Keratinocyte (primary cell): ENCODE results near the gene UGGT2. TPM values are rescaled to one million over a fixed set of nuclear protein-coding genes. Genes with fewer than 3 reads are reported as not detected.

Experiments used
- DNase-seq: peaks from one replicate; pipeline ENCODE4 v3.0.0-alpha.2; 2011; ENCODE audit warnings: low read depth, missing footprints, low spot score
- FAIRE-seq: peaks from 2 replicates; lab custom pipeline; 2011; peaks lifted over from hg19 to GRCh38; lab: Jason Lieb, UNC
- H2AFZ ChIP-seq: 2 replicates; pipeline ENCODE4 v1.6.0; 2012; ENCODE audit warnings: low read length, control low read depth, inconsistent platforms; ENCODE audit not compliant: control insufficient read depth
- H3K27ac ChIP-seq: 2 replicates; pipeline ENCODE4 v1.5.1; 2011; ENCODE audit warnings: low read length; ENCODE audit not compliant: control insufficient read depth, insufficient read depth
- H3K27me3 ChIP-seq: 3 replicates; pipeline ENCODE4 v1.6.0; 2011; ENCODE audit warnings: low read length; ENCODE audit not compliant: control insufficient read depth, insufficient read depth; ENCODE audit errors: extremely low read depth
- H3K36me3 ChIP-seq, 2 experiments: 2 replicates in 1 of 2; 3 replicates in 1 of 2; pipeline ENCODE4 v1.5.1; 2011; ENCODE audit warnings: low read length in 2 of 2, mild to moderate bottlenecking in 1 of 2; ENCODE audit not compliant: control insufficient read depth in 2 of 2, insufficient read depth in 2 of 2; ENCODE audit errors: extremely low read depth in 1 of 2
- H3K4me1 ChIP-seq: 3 replicates; pipeline ENCODE4 v1.5.1; 2011; ENCODE audit warnings: low read length; ENCODE audit not compliant: control insufficient read depth, insufficient read depth; ENCODE audit errors: extremely low read depth
- H3K4me2 ChIP-seq: 3 replicates; pipeline ENCODE4 v1.6.0; 2011; ENCODE audit warnings: low read depth, low read length; ENCODE audit not compliant: control insufficient read depth, insufficient read depth; ENCODE audit errors: extremely low read depth
- H3K4me3 ChIP-seq, 3 experiments: fragments of 200-600 bp in 1 of 3; sonication (generic) in 1 of 3; 2 replicates in 2 of 3; 3 replicates in 1 of 3; pipeline ENCODE4 v1.5.1; 2011 to 2016; ENCODE audit warnings: low read length in 3 of 3, mild to moderate bottlenecking in 3 of 3, control low read depth in 2 of 3, inconsistent platforms in 1 of 3, low read depth in 1 of 3, mixed read lengths in 1 of 3, mixed run types in 1 of 3, moderate library complexity in 1 of 3; ENCODE audit not compliant: control insufficient read depth in 2 of 3, insufficient read depth in 2 of 3; ENCODE audit errors: extremely low read depth in 1 of 3
- H3K79me2 ChIP-seq: 2 replicates; pipeline ENCODE4 v1.6.0; 2012; ENCODE audit warnings: low read length; ENCODE audit not compliant: control insufficient read depth, insufficient read depth
- H3K9ac ChIP-seq: 3 replicates; pipeline ENCODE4 v1.6.0; 2011; ENCODE audit warnings: low read length; ENCODE audit not compliant: control insufficient read depth, insufficient read depth; ENCODE audit errors: extremely low read depth
- H3K9me1 ChIP-seq: 3 replicates; pipeline ENCODE4 v1.6.0; 2011; ENCODE audit warnings: low read length; ENCODE audit not compliant: control insufficient read depth, insufficient read depth; ENCODE audit errors: extremely low read depth
- H3K9me3 ChIP-seq: 2 replicates; pipeline ENCODE4 v1.5.1; 2012; ENCODE audit warnings: low read depth, low read length; ENCODE audit not compliant: control insufficient read depth
- H4K20me1 ChIP-seq: 3 replicates; pipeline ENCODE4 v1.6.0; 2011; ENCODE audit warnings: low read length; ENCODE audit not compliant: control insufficient read depth, insufficient read depth; ENCODE audit errors: extremely low read depth
- CTCF ChIP-seq, 3 experiments: IDR thresholded peaks in 1 of 3; conservative IDR thresholded peaks in 1 of 3; optimal IDR thresholded peaks in 1 of 3; 2 replicates in 2 of 3; 3 replicates in 1 of 3; pipeline versions ENCODE3 to v1.5.1; 2011; ENCODE audit warnings: low read length in 3 of 3, mild to moderate bottlenecking in 3 of 3, moderate library complexity in 2 of 3, control low read depth in 1 of 3, inconsistent platforms in 1 of 3; ENCODE audit not compliant: insufficient read depth in 2 of 3; ENCODE audit errors: extremely low read depth in 1 of 3
- EZH2 ChIP-seq: IDR thresholded peaks from one replicate; pipeline ENCODE4 v1.6.1; 2012; ENCODE audit warnings: inconsistent platforms, mild to moderate bottlenecking, low read length, moderate library complexity
- dilution Hi-C: fragments of 300-500 bp; cut with MboI; formaldehyde crosslinking; loops from one replicate; pipeline ENCODE4 v1.7.0; 2020; ENCODE audit warnings: low sequenced_read_pairs; ENCODE audit not compliant: extremely low pct_ligation_motif_present
- polyA plus RNA-seq, 5 experiments: library from polyadenylated mRNA; depleted of rRNA in 3 of 5; stranded (reverse) in 3 of 5; stranded (forward) in 1 of 5; unstranded in 1 of 5; fragments of >200 nt; gene quantifications; 1 replicate in 1 of 5; 2 replicates in 3 of 5; 3 replicates in 1 of 5; pipeline versions ENCODE4 v1.2.1 to v1.2.3, GENCODE V29; 2011 to 2012; ENCODE audit warnings: missing spikeins in 2 of 5, low read depth in 1 of 5, low replicate concordance in 1 of 5

Gene UGGT2
- polyA plus RNA-seq, 1 donor (not counting 4 experiments of a cell fraction or from before 2014, with no cell fraction given) = 12.5 TPM

GRCh38 chr13:96041326-96042110, 11.7 kb downstream of the UGGT2 start:
- DNase-seq = no peak
- Histone ChIP-seq H3K4me1 (no peaks in the 10 kb centered on the region), H3K79me2 (peaks cover 48% of the 10 kb centered on the region), H3K27ac (no peak overlapping the region), H2AFZ (no peak overlapping the region), H3K27me3 (no peaks in the 10 kb centered on the region), H4K20me1 (no peaks in the 10 kb centered on the region), H3K4me2 (no peak overlapping the region), H3K36me3 (no peaks in the 10 kb centered on the region), H3K9ac (no peak overlapping the region), H3K9me3 (peaks cover 2% of the 10 kb centered on the region), H3K9me1 (no peaks in the 10 kb centered on the region), H3K4me3 (no peak overlapping the region)
- FAIRE-seq = no peak
- TF ChIP-seq CTCF (optimal IDR thresholded peaks at IDR 0.05 in 1 of 3, IDR thresholded peaks at IDR 0.05 in 1 of 3, conservative IDR thresholded peaks at IDR 0.05 in 1 of 3; ENCODE audit: extremely low read depth in 1 of 3, insufficient read depth in 2 of 3, low read length in 3 of 3) (no peak), EZH2 (no peak)
- dilution Hi-C loops = no loop called here

GRCh38 chr13:96036515-96036914, 16.7 kb downstream of the UGGT2 start:
- TF ChIP-seq EZH2 (no peak), CTCF (optimal IDR thresholded peaks at IDR 0.05 in 1 of 3, IDR thresholded peaks at IDR 0.05 in 1 of 3, conservative IDR thresholded peaks at IDR 0.05 in 1 of 3; ENCODE audit: extremely low read depth in 1 of 3, insufficient read depth in 2 of 3, low read length in 3 of 3) (no peak)
- dilution Hi-C loops = no loop called here
- Histone ChIP-seq H3K4me1 (no peaks in the 10 kb centered on the region), H3K9ac (no peak overlapping the region), H3K9me3 (no peaks in the 10 kb centered on the region), H3K36me3 (no peaks in the 10 kb centered on the region), H3K27ac (no peak overlapping the region), H3K79me2 (peaks cover 41% of the 10 kb centered on the region), H4K20me1 (no peaks in the 10 kb centered on the region), H2AFZ (no peak overlapping the region), H3K4me2 (no peak overlapping the region), H3K27me3 (no peaks in the 10 kb centered on the region), H3K9me1 (no peaks in the 10 kb centered on the region), H3K4me3 (no peak overlapping the region)
- no peak for FAIRE-seq
- DNase-seq = no peak
